ENCODE measurements around the gene ARHGAP10. TPM values are rescaled to one million over a fixed set of nuclear protein-coding genes. Genes with fewer than 3 reads are reported as not detected.

Gene ARHGAP10
- total RNA-seq, 1 donor from 2014 or later, result 4.6 TPM

- DNase-seq (ENCODE audit: low spot score), result no peak
- H3K9me3 Mint-ChIP-seq (ENCODE audit: unreplicated experiment), result no peaks in the 10 kb centered on the region
- no peaks in the 10 kb centered on the region for H3K36me3 Mint-ChIP-seq (ENCODE audit: low read depth, unreplicated experiment)
- H3K27ac Mint-ChIP-seq (ENCODE audit: unreplicated experiment), result no peak overlapping the region
- TF ChIP-seq, protein P1, sequence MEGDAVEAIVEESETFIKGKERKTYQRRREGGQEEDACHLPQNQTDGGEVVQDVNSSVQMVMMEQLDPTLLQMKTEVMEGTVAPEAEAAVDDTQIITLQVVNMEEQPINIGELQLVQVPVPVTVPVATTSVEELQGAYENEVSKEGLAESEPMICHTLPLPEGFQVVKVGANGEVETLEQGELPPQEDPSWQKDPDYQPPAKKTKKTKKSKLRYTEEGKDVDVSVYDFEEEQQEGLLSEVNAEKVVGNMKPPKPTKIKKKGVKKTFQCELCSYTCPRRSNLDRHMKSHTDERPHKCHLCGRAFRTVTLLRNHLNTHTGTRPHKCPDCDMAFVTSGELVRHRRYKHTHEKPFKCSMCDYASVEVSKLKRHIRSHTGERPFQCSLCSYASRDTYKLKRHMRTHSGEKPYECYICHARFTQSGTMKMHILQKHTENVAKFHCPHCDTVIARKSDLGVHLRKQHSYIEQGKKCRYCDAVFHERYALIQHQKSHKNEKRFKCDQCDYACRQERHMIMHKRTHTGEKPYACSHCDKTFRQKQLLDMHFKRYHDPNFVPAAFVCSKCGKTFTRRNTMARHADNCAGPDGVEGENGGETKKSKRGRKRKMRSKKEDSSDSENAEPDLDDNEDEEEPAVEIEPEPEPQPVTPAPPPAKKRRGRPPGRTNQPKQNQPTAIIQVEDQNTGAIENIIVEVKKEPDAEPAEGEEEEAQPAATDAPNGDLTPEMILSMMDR (IDR thresholded peaks at IDR 0.05; ENCODE audit: unreplicated experiment), result no peak
- H3K4me1 Mint-ChIP-seq (ENCODE audit: unreplicated experiment), result no peaks in the 10 kb centered on the region
- peaks cover 3% of the 10 kb centered on the region for H3K27me3 Mint-ChIP-seq (ENCODE audit: unreplicated experiment)
- H3K4me3 Mint-ChIP-seq (ENCODE audit: unreplicated experiment), result no peak overlapping the region
These were observed 7.3 kb upstream of the ARHGAP10 start for GRCh38 chr4:147724468-147725201.

DNA sequence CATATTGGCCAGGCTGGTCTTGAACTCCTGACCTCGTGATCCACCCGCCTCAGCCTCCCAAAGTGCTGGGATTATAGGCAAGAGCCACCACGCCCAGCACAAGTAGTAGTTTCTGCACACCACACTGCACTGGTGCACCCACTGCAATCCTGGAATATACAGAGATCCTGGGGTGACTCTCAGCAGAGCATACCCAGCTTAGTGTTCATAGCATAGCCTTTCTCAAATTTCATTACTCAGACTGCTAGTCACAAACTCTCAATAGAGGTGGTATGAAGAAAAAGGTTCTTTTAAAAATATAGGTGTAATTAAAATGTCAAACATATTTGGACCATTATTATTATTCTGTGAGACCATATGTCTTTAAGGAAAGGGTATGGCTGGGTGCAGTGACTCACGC, 6.2 kb upstream of the ARHGAP10 start:
- no peaks in the 10 kb centered on the region for H3K4me1 Mint-ChIP-seq (ENCODE audit: unreplicated experiment)
- H3K4me3 Mint-ChIP-seq (ENCODE audit: unreplicated experiment), result no peak overlapping the region
- TF ChIP-seq, protein P1 (IDR thresholded peaks at IDR 0.05; ENCODE audit: unreplicated experiment), result no peak
- H3K36me3 Mint-ChIP-seq (ENCODE audit: low read depth, unreplicated experiment), result no peaks in the 10 kb centered on the region
- no peaks in the 10 kb centered on the region for H3K9me3 Mint-ChIP-seq (ENCODE audit: unreplicated experiment)
- peaks cover 3% of the 10 kb centered on the region for H3K27me3 Mint-ChIP-seq (ENCODE audit: unreplicated experiment)
- no peak for DNase-seq (ENCODE audit: low spot score)
- H3K27ac Mint-ChIP-seq (ENCODE audit: unreplicated experiment), result no peak overlapping the region

DNA sequence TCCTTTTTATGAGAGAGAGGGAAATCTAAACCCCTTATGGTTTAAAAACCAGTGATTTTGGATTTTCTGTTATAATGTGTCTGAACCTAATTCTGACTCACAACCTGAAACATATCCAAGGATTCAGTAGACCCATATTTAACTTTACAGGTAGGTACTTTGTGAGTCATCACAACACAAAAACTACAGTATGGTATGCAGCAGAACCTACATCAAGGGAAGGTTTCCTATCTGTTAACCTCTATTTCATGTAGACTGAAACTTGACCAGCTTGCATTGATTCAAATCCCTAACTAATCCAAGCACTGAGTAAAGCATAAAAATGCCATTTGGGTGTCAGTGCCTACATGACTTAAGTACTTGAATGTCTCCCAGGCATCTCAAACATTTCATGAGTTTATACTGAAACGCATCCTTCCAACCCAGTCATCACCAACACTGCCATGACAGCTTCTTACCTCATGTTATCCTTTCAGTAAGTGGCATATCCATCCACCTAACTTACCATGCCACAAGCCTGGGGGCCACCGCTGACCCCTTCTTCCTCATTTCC, 4.3 kb upstream of the ARHGAP10 start:
- no peaks in the 10 kb centered on the region for H3K4me1 Mint-ChIP-seq (ENCODE audit: unreplicated experiment)

DNA sequence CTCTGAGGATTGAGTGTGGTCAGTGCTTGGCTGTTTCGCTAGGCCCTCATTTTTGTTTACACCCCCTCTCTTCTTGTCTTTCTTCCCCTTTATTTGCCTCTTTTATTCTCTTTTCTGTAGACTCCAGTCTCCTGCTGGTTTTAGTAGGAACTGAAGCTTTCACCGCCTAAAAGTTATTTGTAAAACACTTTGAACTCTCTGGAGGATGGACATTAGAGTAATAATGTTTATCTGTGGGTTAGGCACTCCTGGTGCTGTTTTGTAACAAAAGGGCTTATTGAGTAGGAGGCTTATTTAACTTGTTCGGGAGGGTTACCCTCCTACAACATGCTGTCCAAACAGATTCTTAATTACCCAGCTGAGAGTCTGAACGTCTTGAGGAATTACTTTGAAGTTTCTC, 1.6 kb upstream of the ARHGAP10 start:
- no peaks in the 10 kb centered on the region for H3K9me3 Mint-ChIP-seq (ENCODE audit: unreplicated experiment)
- DNase-seq (ENCODE audit: low spot score), result no peak
- peaks cover 10% of the 10 kb centered on the region for H3K27me3 Mint-ChIP-seq (ENCODE audit: unreplicated experiment)
- peak overlapping the region; percentile 54 for H3K4me3 Mint-ChIP-seq (ENCODE audit: unreplicated experiment)
- H3K27ac Mint-ChIP-seq (ENCODE audit: unreplicated experiment), result no peak overlapping the region
- TF ChIP-seq, protein P1 (IDR thresholded peaks at IDR 0.05; ENCODE audit: unreplicated experiment), result no peak
- H3K4me1 Mint-ChIP-seq (ENCODE audit: unreplicated experiment), result peaks cover 3% of the 10 kb centered on the region
- no peaks in the 10 kb centered on the region for H3K36me3 Mint-ChIP-seq (ENCODE audit: low read depth, unreplicated experiment)

More for the DNA sequence above, 4.3 kb upstream of the ARHGAP10 start:
- Mint-ChIP-seq H3K9me3 (ENCODE audit: unreplicated experiment) (no peaks in the 10 kb centered on the region), H3K27ac (ENCODE audit: unreplicated experiment) (no peak overlapping the region), H3K27me3 (ENCODE audit: unreplicated experiment) (peaks cover 3% of the 10 kb centered on the region), H3K36me3 (ENCODE audit: low read depth, unreplicated experiment) (no peaks in the 10 kb centered on the region), H3K4me3 (ENCODE audit: unreplicated experiment) (no peak overlapping the region)
- DNase-seq (ENCODE audit: low spot score), result no peak
- TF ChIP-seq, protein P1 (IDR thresholded peaks at IDR 0.05; ENCODE audit: unreplicated experiment), result no peak

Measured in endothelial cell (in vitro differentiated cells).